Liver (tissue), 3 donors: ENCODE results near the gene IQGAP2.
A peak's percentile ranks its signal among the peaks of the same experiment; 100 is the strongest.

Experiments used
- JUND ChIP-seq, 2 donors: IDR thresholded peaks; 2 replicates each; pipeline ENCODE4 v1.6.1; 2016; ENCODE audit warnings: antibody characterized with exemption in 2 of 2
- RXRA ChIP-seq, 2 donors: IDR thresholded peaks; 2 replicates each; pipeline ENCODE4 v1.6.1; 2017 to 2018; ENCODE audit warnings: antibody characterized with exemption in 2 of 2, mild to moderate bottlenecking in 1 of 2
- TAF1 ChIP-seq: conservative IDR thresholded peaks from 2 replicates; pipeline ENCODE4 v1.6.1; 2016; ENCODE audit warnings: antibody characterized with exemption, mild to moderate bottlenecking
- YY1 ChIP-seq: IDR thresholded peaks from 2 replicates; pipeline ENCODE4 v1.6.1; 2016; ENCODE audit warnings: antibody characterized with exemption, mild to moderate bottlenecking
- TF ChIP-seq, protein P1 (sequence below): fragments of 150-350 bp; IDR thresholded peaks from 2 replicates; pipeline ENCODE4 v1.5.1; 2017; ENCODE audit warnings: improper control_type of control experiment, low read depth, low read length; ENCODE audit not compliant: missing input control
- TF ChIP-seq, protein P2 (sequence below): IDR thresholded peaks from 2 replicates; pipeline ENCODE4 v1.6.1; 2016; ENCODE audit warnings: antibody characterized with exemption
- donor health status: healthy.
- donor health status: healthy.

DNA sequence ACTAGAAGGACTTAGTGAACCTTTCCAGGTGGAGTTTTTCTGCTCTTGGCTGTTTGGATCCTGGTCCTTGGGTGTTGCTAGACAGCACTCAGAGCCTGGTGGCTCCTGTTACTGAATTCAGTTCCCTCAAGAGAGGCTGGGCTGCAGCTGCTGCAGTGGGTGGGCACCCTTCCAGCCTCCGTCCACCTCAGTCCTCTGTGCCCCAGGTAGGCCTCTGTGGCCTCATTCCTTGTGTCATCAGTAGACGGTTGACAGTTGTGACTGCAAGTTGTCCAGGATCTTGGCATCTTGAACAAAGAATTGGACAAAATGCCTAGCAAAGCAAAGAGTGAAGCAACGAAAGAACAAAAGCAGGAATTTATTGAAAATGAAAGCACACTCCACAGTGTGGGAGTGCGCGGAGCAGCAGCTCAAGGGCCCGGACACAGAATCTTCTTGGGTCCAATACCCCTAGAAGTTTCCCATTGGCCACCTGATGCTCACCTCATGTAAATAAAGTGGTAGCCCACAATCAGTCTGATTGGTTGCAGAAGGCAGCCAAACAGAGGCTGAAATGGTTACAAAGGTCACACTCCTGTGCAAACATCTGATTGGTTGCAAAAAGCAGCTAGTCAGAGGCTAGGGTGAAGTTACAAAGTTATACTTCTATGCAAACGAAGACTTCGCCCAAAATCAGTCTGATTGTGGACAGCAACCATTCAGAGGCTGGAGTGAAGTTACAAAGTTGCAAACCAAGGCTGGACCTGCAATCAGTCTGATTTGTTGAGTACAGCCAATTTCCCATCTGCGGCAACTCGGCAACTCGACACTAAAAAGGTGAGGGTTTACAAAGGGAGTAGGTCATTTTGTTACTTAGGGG, 352.9 kb downstream of the IQGAP2 start:
- TF ChIP-seq, protein P1, sequence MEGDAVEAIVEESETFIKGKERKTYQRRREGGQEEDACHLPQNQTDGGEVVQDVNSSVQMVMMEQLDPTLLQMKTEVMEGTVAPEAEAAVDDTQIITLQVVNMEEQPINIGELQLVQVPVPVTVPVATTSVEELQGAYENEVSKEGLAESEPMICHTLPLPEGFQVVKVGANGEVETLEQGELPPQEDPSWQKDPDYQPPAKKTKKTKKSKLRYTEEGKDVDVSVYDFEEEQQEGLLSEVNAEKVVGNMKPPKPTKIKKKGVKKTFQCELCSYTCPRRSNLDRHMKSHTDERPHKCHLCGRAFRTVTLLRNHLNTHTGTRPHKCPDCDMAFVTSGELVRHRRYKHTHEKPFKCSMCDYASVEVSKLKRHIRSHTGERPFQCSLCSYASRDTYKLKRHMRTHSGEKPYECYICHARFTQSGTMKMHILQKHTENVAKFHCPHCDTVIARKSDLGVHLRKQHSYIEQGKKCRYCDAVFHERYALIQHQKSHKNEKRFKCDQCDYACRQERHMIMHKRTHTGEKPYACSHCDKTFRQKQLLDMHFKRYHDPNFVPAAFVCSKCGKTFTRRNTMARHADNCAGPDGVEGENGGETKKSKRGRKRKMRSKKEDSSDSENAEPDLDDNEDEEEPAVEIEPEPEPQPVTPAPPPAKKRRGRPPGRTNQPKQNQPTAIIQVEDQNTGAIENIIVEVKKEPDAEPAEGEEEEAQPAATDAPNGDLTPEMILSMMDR = no peak
- TF ChIP-seq JUND (IDR thresholded peaks at IDR 0.05) (no peak), TAF1 (peak; percentile 74), RXRA (IDR thresholded peaks at IDR 0.05) (peak; percentile 53 to 60), YY1 (peak; percentile 69)
- TF ChIP-seq, protein P2, sequence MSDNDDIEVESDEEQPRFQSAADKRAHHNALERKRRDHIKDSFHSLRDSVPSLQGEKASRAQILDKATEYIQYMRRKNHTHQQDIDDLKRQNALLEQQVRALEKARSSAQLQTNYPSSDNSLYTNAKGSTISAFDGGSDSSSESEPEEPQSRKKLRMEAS = peak; percentile 31
